HEK293T (cell line): Measurements from ENCODE around the gene TCOF1.

ENCODE experiments used
- FOXM1 ChIP-seq: fragments of 450-650 bp; IDR thresholded peaks from 2 replicates; pipeline ENCODE4 v1.6.1; 2017; ENCODE audit warnings: mild to moderate bottlenecking, borderline replicate concordance
- PKNOX1 ChIP-seq: fragments of 450-650 bp; IDR thresholded peaks from 2 replicates; pipeline ENCODE4 v1.6.1; 2016
- TARDBP ChIP-seq: fragments of 450-650 bp; IDR thresholded peaks from 2 replicates; pipeline ENCODE4 v1.6.1; 2016

DNA sequence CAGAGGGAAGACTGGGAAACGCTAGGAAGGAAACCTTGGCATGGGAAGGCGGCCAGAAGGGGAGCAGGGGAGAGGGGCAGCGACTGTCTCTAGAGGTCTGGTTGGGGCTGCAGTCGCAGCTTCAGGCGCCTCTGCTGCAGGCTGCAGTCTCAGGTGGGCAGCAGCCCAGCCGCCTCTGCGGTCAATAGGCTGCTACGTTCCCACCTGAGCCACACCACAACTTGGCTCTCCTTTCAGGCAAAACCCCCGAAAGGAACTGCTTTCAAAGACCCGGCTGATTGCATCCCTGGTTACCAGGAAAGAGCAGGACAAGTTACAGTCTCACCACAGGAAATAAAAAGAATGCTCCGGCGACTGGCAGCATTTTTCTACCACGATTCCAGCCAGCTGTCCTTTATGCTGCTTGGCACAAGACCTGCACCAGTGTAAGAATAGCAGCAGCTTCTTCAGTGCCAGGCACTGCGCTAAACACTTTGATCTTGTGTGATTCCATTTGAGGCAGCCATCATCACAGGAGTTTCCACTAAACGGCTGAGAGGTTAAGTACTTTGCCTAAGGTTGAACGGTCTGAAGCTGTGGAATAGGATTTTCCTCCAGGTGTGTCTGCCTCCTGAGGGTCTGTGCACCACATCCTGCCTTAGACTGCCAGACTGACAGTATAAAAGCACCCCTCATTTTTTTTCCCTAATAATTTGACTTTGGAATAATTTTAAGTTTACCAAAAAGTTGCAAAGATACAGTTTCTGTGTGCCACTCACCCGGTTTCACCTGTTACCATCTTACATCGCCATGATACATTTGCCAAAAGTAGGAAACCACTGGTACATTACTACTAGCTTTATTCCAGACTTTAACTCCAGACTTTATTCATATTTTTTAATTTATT is 84.6 kb downstream of the TCOF1 start:
- TF ChIP-seq FOXM1, result no peak
- TF ChIP-seq PKNOX1, result no peak
- TF ChIP-seq TARDBP, result no peak
